H7 (cell line): ENCODE data around the gene FBP1. TPM values are rescaled to one million over a fixed set of nuclear protein-coding genes. Genes with fewer than 3 reads are reported as not detected.
"Not testable (repeated sequence)": the region's sequence is repeated elsewhere in the genome, so short reads cannot be mapped to it uniquely, and the experiment has no call there.

Experiments used
- DNase-seq: peaks from one replicate; pipeline ENCODE4 v3.0.0; 2012
- H3K27me3 ChIP-seq: 2 replicates; pipeline ENCODE4 v1.6.0; 2011; ENCODE audit warnings: mild to moderate bottlenecking, low read length; ENCODE audit not compliant: control insufficient read depth, insufficient read depth
- H3K36me3 ChIP-seq: replicated peaks from 2 replicates; pipeline ENCODE4 v1.5.1; 2011; ENCODE audit warnings: low read length; ENCODE audit not compliant: control insufficient read depth, insufficient read depth
- H3K4me3 ChIP-seq: 2 replicates; pipeline ENCODE4 v1.5.1; 2011; ENCODE audit warnings: low read depth, mild to moderate bottlenecking, control low read depth, low read length, moderate library complexity; ENCODE audit not compliant: insufficient read depth
- total RNA-seq: library from RNA; depleted of rRNA; stranded (reverse); fragments of >200 nt; shearing (Covaris generic); gene quantifications from 2 replicates; pipeline ENCODE4 v1.2.3, GENCODE V29; 2014

Gene FBP1
- total RNA-seq, 1 experiment from 2014 or later: 5.4 TPM

DNA sequence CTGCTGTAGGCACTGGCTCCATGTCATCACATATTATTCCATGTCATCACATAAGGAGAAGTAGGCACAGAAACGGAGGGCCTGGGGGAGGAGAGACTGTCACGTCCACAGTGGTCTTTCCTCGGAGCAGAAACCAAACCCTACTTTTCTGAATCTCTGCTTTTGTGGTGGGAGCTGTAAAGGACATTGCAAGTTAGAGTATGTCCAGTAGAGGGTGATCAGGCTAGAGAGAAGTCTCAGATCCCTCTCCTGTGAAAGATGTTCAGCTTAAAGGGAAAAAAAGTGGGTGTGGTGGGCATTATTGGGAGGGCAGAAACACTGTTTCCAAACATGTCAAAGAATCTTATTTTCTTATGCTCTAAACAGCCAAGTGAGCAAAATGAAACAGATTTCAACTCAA is 26.3 kb downstream of the FBP1 start:
- H3K27me3 ChIP-seq: no peaks in the 10 kb centered on the region
- H3K4me3 ChIP-seq: no peak overlapping the region
- H3K36me3 ChIP-seq: no peaks in the 10 kb centered on the region
- DNase-seq: no peak

DNA sequence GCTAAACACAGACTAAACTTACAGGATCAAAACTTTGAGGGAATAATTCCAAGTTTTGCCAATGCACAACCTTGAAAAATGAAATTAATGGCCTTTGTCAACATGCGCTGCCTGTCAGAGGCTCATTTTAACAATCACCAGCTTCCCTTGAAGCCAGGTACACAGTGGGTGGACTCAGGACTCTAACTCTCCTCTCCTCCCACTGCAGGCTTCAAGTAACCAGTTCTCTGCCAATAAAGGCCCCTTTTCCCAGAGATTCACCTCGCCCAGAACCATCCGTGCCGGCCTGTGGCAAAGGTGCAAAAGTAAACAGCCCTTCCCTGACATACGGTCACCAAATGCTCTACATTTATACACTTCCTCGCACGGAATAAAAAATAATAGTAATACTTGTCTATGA is 27.2 kb downstream of the FBP1 start:
- no peak overlapping the region for H3K4me3 ChIP-seq
- no peaks in the 10 kb centered on the region for H3K27me3 ChIP-seq
- H3K36me3 ChIP-seq: no peaks in the 10 kb centered on the region
- DNase-seq: no peak

DNA sequence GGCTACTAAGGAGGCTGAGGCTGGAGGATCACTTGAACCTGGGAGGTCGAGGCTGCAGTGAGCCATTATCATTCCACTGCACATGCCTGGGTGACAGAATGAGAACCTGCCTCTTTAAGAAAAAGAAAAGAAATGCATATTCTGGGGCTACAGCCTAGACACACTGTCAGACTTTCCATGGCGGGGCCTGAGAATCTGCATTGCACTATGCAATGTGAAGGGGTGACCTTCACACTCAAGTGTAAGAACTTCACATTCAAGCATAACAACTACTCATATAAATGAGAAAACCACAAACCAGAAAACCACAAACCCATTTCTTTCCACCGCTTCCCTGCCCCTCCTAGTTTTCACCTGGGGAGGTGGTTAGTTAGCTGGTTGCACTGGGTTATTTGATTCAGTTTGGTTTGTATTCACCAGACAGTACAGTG is 27.7 kb downstream of the FBP1 start:
- no peaks in the 10 kb centered on the region for H3K27me3 ChIP-seq
- H3K4me3 ChIP-seq: no peak overlapping the region
- no peaks in the 10 kb centered on the region for H3K36me3 ChIP-seq
- DNase-seq: no peak

DNA sequence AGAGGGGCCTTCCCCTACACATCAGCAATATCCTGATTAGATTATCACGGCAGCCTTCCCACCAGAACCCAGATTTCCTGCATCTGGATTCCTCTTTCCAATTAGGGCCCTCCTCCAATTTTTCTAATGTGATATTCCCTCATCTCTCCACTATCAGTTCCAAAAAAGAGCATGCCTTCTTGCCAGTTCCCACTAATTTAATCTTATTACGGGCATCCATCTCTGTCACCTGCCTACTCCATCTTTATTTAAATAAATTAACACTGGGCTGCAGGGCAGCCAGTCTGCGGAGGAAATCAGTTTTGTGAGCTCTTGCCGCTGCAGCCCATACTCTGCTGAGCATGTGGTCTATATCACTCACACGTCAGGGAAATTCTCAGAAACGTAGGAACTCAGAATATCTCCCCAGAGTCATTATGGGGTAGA is 29.1 kb downstream of the FBP1 start:
- Histone ChIP-seq H3K27me3 (no peaks in the 10 kb centered on the region), H3K4me3 (no peak overlapping the region), H3K36me3 (no peaks in the 10 kb centered on the region)
- DNase-seq: no peak

DNA sequence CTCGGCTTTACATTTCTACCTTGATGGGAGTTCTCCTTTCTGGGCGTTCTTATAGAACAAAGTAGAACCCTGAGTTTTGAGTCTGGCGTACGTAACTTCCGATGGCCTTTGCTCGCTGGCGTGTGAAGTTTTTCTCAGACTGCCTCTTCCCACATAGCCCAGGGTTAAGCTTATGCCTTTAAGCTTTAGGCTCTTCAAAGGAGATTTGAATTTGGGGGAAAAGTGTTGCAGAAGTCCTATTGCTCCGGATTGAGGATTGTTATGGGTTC is 32.0 kb downstream of the FBP1 start:
- DNase-seq: no peak
- Histone ChIP-seq H3K36me3 (no peaks in the 10 kb centered on the region), H3K4me3 (no peak overlapping the region), H3K27me3 (no peaks in the 10 kb centered on the region)

DNA sequence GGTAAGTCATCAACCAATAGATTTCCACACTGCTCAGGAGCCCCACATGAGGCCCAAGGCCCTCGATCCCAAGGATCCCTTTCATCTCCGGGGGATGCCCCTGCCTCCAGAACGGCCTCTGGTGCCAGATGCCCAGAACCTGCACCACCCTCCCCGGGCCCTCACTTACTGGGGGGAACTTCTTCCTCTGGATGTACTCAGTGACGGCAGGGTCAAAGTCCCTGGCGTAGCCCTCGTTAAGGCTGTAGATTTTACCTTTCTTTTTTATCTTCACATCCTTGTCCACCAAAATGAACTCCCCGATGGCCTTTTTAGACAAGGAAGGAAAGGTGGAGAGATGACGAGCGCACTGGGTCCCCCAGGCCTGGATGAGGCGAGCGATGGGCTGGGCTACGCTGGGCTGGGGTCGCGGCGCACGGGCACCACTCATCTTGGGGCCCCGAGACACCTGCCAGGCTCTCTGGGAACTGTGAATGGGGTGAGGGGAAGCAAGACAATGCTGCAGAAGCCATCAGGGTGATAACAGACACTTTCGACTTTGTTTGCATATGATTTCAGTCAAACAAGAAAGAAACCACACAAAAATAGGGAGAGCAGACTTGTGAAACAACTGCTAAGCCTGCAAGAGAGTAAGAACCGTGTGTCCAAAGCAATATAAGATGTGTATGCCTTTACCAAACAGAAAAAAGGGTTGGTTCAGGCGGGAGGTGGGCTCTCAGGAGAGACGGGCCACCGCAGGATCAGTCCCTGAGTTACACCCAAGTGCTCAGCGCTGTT is 32.5 kb downstream of the FBP1 start:
- no peaks in the 10 kb centered on the region for H3K36me3 ChIP-seq
- no peaks in the 10 kb centered on the region for H3K27me3 ChIP-seq
- DNase-seq: no peak
- no peak overlapping the region for H3K4me3 ChIP-seq

DNA sequence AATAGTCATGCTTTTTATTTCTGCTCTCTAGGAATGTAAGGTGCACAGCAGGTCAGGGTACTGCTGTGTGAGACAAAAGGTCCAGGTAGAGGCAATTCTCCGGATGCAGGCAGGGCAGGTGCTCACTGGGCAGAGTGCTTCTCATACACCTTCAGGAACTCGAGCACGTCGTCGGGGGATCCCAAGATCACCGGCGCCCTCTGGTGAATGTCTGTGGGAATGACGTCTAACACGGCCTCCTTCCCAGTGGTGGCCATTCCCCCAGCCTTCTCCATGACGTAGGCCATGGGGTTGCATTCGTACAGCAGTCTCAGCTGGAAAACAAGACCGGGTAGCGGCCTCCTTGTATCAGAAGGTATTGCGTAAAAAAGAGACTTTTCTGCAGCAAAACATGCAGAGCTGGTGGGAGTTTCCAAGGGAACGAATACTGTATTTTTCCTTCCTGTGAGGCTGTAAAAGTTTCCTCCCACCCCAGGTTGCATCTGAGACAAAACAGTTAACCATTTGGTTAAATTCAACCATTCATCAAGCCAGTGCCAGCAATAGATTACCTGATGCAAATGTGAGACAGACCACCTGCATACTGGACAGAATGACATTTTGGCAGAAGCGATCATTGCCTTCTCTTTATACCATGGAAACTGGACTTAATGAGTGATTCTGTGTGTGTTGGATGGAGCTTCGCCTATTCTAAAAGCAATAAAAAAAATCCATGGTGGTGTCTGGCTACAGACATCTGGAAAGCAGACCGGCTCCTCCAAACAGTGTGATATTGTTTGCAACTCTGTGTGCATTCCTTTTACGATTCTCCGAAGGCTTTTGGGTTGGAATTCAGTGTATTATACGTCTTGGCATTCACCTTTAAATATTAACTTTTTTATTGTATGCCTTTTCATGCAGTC is 35.8 kb downstream of the FBP1 start:
- no peaks in the 10 kb centered on the region for H3K27me3 ChIP-seq
- no peaks in the 10 kb centered on the region for H3K36me3 ChIP-seq
- DNase-seq: peak; percentile 94
- H3K4me3 ChIP-seq: no peak overlapping the region

DNA sequence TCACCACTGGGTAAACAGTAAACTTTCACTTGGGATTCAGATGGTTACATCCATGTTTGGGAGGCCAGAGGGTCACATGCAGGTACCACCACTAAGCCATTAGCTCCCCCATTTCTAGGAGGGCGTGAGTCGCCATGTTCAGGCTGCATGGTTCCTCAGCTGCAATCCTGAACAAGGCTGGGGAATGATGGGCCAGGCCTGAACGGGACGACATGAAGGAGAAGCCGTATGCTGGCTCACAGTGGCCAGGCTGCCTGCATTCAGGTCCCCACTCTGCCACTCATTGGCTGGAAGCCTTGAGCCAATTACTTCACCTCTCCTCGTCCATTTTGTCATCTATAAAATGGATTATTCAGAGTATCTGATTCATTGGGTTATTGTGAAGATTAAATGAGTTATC is 36.7 kb downstream of the FBP1 start:
- Histone ChIP-seq H3K27me3 (no peaks in the 10 kb centered on the region), H3K4me3 (no peak overlapping the region), H3K36me3 (no peaks in the 10 kb centered on the region)
- no peak for DNase-seq

DNA sequence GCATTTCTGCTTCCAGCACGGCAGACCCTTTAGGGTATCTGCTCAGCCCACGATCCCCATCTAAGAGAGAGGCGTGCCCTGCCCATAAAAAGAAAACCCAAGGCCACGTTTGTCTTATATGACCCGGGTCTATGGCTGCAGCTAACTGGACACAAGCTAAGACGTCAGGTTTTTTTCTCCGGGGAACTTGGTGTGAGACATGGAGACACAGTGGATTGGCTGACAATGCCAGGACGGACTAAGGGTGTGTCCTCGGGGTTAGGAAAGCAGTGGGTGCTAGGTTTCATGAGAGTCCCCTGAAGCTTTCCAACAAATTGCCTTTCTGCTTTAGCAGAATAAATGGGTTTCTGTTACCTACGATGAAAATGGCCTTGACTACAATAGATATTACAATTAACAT is 38.6 kb downstream of the FBP1 start:
- Histone ChIP-seq H3K27me3 (no peaks in the 10 kb centered on the region), H3K36me3 (no peaks in the 10 kb centered on the region), H3K4me3 (no peak overlapping the region)
- no peak for DNase-seq

DNA sequence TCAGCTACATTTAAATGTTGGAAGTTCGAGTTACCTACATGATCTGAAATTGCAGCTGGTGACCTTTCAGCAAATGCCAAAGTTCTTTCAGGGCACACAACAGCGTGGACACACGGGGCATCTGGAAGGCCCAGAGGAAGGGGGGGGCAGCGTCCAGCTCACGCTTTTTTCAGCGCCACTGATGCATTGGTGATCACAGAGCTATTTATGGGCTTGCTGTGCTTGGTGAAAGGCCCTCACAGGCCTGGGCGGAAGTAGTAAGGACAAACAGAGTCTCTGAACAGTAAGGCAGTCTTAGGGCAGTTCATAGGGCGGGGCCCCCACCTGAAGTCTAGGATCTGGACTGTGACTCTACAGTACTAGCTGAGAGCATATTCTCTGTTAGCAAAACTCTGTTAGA is 39.1 kb downstream of the FBP1 start:
- Histone ChIP-seq H3K36me3 (no peaks in the 10 kb centered on the region), H3K27me3 (no peaks in the 10 kb centered on the region), H3K4me3 (no peak overlapping the region)

DNA sequence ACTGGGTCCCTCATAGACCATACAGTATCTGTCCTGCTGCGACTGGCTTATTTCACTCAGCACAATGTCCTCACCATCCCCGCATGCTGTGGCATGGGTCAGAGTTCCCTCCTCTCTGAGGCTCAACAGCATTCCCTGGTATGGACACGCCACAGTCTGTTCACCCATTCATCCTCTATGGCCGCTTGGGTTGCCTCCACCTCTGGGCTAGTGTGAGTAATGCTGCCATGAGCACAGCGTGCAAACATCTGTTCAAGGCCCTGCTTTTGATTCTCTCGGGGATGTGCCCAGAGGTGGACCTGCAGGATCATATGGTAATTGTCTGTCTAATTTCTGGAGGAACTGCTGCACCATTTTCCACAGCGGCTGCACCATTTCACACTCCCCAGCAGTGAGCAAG is 40.2 kb downstream of the FBP1 start:
- no peak for DNase-seq
- Histone ChIP-seq H3K27me3 (no peaks in the 10 kb centered on the region), H3K4me3 (no peak overlapping the region), H3K36me3 (no peaks in the 10 kb centered on the region)

More for the DNA sequence above, 39.1 kb downstream of the FBP1 start:
- DNase-seq: no peak

DNA sequence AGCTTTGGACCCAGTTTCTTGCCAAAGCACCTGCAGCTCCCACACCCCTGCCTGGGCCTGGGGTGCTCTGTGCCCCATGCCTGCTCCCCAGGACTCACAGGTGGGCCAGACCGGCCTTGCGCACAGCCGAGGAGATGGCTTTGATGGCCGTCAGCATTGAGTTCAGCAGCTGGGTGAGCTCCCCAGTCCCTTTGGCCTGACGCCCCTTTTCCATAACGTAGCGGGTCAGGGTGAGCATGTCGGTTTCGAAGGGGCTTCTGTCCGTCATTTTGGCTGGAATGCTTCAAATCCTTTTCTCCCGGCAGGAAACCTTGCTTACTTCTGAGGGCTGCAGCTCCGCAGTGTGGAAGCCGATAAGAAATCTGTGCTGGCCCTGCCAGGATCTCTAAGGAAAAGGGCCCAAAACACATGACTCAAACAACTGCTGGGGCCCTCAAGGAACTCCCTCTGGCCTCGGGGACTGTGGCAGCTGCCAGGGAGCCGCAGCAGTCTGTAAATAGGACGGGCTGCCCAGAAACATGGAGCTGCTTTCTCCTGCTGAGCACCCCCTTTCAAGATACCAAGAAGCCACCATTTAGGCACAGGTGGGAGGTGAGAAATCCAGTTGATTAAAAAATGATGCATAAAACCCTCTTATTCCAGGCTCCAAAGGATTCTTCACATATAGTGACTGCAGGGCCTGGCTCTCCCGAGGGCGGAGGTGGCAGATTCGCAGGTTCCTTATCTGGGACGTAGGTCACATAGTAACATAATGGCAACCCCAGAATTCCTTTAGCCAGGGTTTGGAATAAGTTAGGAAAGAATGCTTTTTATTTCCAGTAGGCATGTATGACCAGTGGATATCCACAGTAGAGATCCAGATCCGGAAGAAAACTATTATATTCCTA is 45.6 kb downstream of the FBP1 start, which contains the start of gene FBP2:
Gene FBP2 (minus strand): TSS at position 366 of the 887 bp plus-strand sequence. CDS start 98 bp downstream, at position 268.
- H3K36me3 ChIP-seq: no peaks in the 10 kb centered on the region
- H3K4me3 ChIP-seq: no peak within 1 kb of the TSS
- no peak for DNase-seq
- H3K27me3 ChIP-seq: no peaks in the 10 kb centered on the region

DNA sequence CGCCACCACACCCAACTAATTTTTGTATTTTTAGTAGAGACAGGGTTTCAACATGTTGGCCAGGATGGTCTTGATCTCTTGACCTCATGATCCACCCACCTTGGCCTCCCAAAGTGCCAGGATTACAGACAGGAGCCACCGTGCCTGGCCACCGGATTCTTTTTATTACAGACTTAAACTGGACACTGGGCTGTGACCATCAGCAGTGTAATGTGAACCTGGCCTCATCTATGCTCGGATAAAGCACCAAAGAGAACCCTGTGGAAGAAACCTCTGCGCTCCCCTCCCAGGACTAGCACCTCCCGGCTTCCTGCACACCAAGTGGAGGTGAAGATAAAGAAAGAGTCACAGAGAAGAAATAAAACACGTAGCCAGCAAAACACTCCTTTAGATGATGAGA is 46.6 kb downstream of the FBP1 start:
- not testable (repeated sequence) for H3K27me3 ChIP-seq, DNase-seq, H3K36me3 ChIP-seq, H3K4me3 ChIP-seq

DNA sequence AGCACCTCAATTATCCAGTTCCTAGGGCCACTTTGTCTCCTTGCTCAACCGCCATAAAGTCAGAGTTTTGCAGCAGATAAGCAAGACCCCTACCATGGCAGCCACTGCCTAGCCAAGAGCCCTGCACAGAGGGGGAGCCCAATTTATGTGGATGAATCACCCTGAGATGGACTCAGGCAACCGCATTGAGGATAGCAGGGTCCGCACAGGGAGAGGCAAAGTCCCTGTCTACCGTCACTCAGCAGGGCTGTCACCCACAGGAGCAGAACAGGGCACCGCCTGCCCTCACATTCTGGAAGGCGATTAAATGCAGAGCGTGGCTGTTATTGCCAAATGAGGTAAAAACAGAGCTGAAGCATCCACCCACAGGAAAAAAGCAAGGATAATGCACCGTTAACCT is 47.4 kb downstream of the FBP1 start:
- Histone ChIP-seq H3K36me3 (no peaks in the 10 kb centered on the region), H3K27me3 (no peaks in the 10 kb centered on the region), H3K4me3 (no peak overlapping the region)
- DNase-seq: no peak
